NCI-H226 (cell line): ENCODE measurements around the gene ERC1.
A peak's percentile ranks its signal among the peaks of the same experiment; 100 is the strongest.
"Not testable (repeated sequence)": the region's sequence is repeated elsewhere in the genome, so short reads cannot be mapped to it uniquely, and the experiment has no call there.

ENCODE experiments used
- DNase-seq: peaks from one replicate; pipeline ENCODE4 v3.0.0-alpha.2; 2015

ERC1 gene

DNA sequence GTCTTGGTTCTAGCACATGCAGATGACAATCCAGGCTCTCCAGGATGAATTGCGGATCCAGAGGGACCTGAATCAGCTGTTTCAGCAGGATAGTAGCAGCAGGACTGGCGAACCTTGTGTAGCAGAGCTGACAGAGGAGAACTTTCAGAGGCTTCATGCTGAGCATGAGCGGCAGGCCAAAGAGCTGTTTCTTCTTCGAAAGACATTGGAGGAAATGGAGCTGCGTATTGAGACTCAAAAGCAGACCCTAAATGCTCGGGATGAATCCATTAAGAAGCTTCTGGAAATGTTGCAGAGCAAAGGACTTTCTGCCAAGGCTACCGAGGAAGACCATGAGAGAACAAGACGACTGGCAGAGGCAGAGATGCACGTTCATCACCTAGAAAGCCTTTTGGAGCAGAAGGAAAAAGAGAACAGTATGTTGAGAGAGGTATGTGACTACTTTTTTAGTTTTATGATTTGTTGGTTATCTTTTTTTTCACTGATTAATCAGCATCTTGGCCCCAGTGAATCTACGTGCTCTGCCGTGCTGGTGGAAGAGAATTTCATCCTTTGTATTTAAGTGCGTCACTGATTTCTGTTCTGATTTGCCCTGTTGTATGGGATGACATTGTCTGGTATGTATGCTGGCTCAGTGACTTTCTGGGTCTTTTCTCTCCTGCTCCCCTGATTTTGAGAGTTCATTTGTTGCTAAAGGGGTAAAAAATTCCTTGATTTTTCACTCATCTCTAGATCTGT is 92.3 kb downstream of the ERC1 start:
- no peak for DNase-seq

- no peak for DNase-seq
Observed at GRCh38 chr12:1083889-1084262, 92.9 kb downstream of the ERC1 start.

DNA sequence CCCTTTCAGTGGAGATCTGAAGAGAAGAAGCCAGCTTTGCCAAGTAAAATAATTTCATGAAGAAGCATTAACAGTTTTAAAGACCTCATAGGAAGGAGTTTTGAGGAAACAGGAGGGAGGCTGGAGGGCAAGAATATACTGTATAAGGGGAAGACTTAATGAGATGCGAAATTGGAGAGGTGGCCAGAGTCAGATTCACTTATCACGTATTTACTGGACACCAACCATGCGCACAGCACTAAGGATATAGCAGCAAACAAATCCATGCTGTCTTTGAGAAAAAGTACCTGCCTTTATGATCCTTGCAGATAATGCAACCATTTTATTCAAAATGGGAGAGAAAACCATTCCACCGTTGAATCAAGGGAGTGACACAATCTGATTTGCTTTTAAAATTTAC is 100.3 kb downstream of the ERC1 start:
- no peak for DNase-seq

DNA sequence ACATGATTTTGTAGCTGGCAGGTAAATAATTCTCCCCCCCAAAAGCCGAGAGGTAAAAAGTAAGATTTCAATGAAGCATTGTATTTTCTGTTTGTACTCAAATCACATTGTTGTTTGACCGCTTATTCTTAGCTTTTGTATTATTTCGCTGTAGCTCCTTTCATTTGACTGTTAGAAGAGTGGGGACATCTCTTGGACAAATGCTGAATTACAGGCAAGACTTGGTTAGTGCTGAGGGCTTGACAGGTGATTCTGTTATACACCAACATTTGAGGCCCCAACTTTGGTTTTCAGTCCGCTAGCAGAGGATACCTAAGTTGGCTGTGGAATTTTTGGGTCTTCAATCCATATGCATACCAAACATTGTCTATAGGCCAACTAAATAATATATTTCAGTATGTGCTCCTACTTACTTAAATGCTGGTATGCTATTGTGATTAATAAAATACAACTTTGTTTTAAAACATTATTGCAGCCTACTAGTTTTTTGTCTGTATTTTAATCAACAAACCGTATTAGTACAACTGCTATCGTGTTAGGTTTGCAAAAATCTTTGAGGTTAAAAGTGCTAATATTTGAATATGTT is 102.2 kb downstream of the ERC1 start:
- DNase-seq, result peak; percentile 22

DNA sequence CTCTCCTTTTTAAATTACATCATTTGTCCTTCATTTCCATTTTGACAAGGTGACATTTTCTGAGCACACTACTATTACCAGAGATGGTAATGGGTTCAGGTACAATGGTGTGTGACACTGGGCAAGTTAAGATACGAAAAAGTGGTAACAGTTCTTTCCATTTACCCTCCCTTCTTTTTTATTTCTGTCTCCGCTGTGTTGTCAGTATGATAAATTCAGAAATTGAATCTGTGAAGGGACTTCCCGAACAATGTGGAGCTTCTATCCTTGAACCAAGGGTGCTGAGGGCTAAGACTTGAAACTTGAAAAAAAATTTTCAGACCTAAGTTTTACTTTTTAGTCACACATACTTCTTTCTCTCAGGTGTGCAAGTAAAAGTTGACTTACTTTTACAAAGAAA is 103.7 kb downstream of the ERC1 start:
- no peak for DNase-seq

DNA sequence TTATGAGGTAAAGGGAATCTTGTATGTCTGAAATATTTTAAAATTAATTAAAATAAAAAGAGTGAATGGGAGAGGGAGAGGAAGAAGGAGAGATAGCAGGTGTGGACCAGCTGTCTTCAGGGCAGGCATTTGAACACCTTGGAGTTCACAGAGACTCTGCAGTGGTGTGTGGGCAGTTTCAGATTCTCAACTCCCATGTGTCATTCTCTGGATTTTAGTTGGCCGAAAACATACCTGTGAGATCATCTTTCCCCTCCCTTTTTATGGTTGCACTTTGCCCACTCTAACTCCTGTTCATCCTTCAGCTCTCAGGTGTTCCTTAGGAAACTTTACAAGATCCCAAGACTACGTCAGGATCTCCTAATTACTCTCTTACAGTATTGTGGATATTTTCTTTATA is 108.1 kb downstream of the ERC1 start:
- no peak for DNase-seq

- DNase-seq, result not testable (repeated sequence)
Observed at GRCh38 chr12:1099618-1100017, 108.6 kb downstream of the ERC1 start.

- DNase-seq, result no peak
Observed at GRCh38 chr12:1102115-1102514, 111.1 kb downstream of the ERC1 start.

GRCh38 chr12:1102791-1103450 is 111.9 kb downstream of the ERC1 start:
- DNase-seq, result no peak

DNA sequence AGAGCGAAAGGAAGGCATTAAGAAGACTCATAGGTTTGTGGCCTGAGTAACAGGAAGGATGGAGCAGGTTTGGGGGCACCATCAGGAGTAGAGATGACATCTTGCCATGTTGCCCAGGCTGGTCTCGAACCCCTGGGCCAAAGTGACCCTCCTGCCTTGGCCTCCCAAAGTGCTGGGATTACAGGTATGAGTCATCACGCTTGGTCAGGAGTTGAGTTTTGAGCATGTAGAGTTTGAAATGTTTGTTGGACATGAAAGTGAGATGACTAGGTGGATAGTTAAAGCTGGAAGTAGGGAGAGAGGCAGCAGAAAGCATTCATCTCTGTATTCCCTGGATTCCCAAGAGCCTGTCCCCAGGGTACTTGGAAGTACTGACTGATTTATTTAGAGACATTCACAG is 112.6 kb downstream of the ERC1 start:
- DNase-seq, result no peak

- no peak for DNase-seq
Observed at GRCh38 chr12:1104088-1104800, 113.2 kb downstream of the ERC1 start.

GRCh38 chr12:1107669-1108068 is 116.6 kb downstream of the ERC1 start:
- DNase-seq, result no peak

- no peak for DNase-seq
Observed at GRCh38 chr12:1108276-1108675, 117.3 kb downstream of the ERC1 start.

DNA sequence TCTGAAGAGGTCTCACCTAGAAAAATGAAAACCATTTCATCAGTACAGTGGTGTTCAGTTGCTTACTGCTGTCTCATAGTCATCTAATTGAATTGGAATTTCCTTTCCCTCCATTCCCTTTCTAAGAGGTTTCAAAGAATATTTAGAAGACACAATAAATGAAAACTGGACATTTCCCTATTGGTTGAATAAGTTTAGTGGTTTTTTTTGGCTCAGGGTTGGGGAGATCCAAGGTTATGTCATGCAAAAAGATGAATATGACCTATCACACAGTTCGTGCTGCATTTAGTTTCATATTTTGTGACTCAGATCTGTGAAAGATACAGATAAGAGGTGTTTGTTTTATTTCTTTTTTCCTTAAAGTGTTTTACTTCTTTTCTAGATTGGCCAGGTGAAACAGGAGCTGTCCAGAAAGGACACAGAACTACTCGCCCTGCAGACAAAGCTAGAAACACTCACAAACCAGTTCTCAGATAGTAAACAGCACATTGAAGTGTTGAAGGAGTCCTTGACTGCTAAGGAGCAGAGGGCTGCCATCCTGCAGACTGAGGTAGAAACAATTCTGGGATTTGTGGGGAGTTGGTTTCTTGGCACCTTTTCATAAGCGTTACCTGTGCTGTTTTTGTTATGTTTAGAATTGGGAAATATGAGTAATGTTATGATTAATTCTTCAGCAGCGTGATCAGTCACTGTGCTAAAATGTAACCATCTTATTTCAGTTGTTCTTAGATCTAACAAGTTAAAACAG is 124.6 kb downstream of the ERC1 start:
- peak; percentile 84 for DNase-seq

GRCh38 chr12:1117371-1117770 is 126.3 kb downstream of the ERC1 start:
- DNase-seq, result no peak

DNA sequence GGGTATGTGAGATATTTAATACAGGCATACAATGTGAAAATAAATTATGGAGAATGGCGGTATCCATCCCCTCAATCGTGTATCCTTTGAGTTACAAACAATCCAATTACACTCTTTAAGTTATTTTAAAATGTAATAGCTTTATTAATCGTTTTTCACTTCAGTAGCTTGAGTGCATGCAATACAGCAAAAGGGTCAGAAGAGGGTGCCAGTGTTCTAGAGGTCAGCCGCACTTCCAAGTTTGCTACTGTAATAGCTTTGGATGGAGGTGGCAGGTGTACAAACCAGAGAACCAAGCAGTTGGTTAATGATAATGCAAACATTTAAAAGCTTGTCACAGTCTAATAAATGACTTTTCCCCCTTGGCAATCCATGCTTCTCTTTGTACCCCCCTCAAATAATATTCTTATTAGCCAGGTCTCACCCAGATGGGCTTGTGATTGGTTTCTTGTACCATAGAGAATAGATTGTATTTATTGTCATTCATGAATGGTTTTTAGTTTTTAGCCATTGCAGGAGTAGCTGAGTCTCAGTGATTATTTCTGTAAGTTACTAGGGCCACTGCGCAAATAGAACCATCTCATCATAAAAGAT is 127.0 kb downstream of the ERC1 start:
- DNase-seq, result peak; percentile 57

DNA sequence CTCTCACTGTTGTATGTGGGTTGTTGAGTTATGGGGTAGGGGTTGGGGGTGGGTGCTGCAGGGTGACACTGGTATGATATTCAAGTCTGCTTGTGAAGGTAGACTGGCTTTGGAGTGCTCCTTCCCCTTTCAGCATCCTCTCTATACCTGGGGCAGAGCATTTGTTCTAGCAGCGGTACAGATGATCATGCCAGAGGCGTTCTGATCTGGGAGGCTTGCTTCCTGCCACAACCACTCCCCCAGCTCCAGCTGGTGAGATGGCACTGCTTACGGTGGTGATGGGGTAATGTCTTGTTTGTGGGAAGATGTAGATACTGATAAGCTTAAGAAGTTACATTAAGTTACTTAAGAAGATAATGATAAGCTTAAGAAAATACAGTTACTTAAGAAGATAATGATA is 131.8 kb downstream of the ERC1 start:
- peak; percentile 46 for DNase-seq

DNA sequence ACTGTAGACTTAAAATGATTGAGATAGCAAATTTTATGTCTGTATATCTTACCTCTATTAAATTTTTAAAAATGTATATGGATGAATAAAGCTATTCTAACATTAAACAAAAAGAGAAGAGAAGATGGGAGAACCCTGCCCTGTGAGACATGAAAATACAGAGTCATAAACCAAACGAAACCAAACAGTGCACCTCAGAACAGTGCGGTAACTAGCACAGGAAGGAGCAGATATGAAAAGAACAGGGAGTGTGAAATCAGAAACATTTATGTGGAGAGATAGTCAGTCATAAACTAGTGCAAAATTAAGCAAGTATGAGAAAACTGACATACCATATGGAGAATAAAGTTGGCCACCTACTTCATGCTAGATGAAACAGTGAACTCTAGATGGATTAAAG is 135.1 kb downstream of the ERC1 start:
- no peak for DNase-seq

DNA sequence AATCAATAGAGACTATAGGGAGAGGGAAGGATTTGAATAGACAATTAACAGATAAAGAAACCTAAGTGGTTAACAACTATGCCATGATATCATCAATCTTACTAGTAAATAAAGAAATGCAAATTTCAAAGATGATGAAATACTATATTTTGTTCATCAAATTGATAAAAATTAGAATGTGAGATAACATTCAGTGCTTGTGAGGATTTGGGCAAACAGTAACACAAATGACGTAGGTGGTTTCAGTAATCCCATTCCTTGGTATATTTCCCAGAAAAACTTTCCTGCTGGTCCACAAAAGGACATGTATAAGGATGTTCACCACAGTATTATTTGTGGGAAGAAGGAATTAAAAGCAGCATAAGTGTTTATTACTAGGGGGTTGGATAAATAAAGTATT is 136.0 kb downstream of the ERC1 start:
- no peak for DNase-seq

GRCh38 chr12:1130164-1130563 is 139.1 kb downstream of the ERC1 start:
- peak; percentile 60 for DNase-seq

- DNase-seq, result no peak
Observed at GRCh38 chr12:1130571-1130970, 139.5 kb downstream of the ERC1 start.

- no peak for DNase-seq
Observed at GRCh38 chr12:1131811-1132224, 140.8 kb downstream of the ERC1 start.

- DNase-seq, result no peak
Observed at GRCh38 chr12:1132311-1132710, 141.3 kb downstream of the ERC1 start.
